ENCODE measurements around the gene TMCC1. TPM values are rescaled to one million over a fixed set of nuclear protein-coding genes. Genes with fewer than 3 reads are reported as not detected.

TMCC1 gene
- total RNA-seq, 2 experiments from 2014 or later, result 13.6 to 14.3 TPM

DNA sequence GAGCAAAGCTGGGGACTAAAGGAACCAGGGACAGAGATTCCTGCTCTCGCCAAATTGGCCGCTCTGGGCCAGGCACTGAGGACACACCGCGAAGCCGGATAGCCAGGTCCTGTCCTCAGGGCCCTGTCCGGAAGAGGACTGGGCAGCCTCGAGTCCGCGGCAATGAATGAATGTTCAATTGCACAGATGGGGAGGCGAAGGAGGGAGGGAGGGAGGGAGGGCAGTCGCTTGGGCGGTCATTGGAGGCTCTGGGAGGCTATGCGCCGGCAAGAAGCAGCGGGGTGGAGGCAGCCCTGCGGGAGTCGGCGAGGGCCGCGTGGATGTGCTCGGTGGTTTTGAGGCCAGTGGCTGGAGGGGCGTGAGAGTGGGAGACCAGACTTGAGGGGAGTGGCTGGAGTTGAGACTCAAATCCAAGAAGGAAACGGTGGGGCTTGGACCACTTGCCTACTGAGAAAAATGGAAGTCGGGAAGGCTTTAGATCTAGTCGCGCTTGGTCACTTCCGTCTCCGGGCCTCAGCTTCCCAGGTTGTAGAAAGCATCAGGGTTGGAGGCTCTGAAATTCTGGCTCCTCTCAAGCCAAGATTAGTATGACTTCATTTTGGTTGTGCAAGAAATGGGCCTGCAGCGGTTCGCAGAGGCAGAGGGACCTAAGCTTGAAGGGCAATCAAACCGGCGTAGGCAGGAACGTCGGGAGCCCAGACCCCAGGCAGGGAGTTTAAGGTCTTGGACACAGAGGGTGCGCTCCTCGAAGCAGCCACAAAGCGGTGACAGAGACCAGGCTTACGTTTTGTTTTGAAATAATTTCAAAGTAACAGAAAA, 266.0 kb downstream of the TMCC1 start:
- Mint-ChIP-seq H3K27me3 (ENCODE audit: low read depth) (no peaks in the 10 kb centered on the region), H3K27ac (peak overlapping the region; percentile 65), H3K9me3 (no peaks in the 10 kb centered on the region), H3K4me3 (peak overlapping the region; percentile 92), H3K4me1 (ENCODE audit: low read depth) (peaks cover 10% of the 10 kb centered on the region), H3K36me3 (ENCODE audit: low read depth) (no peaks in the 10 kb centered on the region)
- peak; percentile 83 for DNase-seq
- CTCF ChIA-PET, result interaction anchor here (0.5 to 2.9 kb wide), 18 partner anchors 10 to 379 kb away, joined by 3 to 15 read pairs (median 4); no protein-coding TSS in a partner anchor
- intact Hi-C loops (cut with micrococcal nuclease), result loop anchor here (1.0 to 5.0 kb wide), 8 partner anchors 137 to 485 kb away; partner anchors contain the start of gene IFT122

DNA sequence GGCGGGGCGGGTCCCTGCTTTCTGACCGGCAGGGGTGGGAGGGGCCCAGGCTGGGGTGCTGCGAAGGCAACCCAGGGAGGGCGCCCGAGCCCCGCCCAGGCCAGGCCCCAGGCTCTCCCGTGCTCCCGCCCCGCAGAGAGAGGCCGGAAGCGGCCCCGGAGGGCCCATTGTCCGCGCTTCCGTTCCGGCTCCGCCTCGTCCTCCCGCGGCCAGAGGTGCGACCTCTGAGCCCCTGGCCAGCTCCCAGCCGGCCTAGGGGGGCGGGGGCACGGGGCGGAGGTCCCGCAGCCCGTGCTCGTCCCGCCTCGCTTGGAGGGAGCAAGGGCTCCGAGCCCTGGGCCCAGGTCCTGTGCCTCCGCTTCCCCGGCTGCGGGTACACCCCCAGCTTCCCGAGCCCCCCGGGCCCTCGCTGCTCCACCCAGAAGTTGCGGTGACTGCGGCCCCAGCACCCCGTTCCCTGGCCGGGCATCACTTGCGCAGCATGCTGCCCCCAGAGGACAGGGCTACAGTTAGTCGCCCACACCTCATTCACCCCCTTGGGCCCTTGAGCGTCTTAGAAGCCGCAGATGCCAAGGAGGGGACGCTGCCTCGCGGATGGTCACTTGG, 266.7 kb downstream of the TMCC1 start:
- H3K27me3 Mint-ChIP-seq (ENCODE audit: low read depth), result no peaks in the 10 kb centered on the region
- H3K27ac Mint-ChIP-seq, result no peak overlapping the region
- H3K9me3 Mint-ChIP-seq, result no peaks in the 10 kb centered on the region
- peak; percentile 78 for DNase-seq
- H3K4me1 Mint-ChIP-seq (ENCODE audit: low read depth), result peaks cover 10% of the 10 kb centered on the region
- CTCF ChIA-PET, result interaction anchor here (0.7 to 2.9 kb wide), 7 partner anchors 10 to 307 kb away, joined by 3 to 15 read pairs (median 4); no protein-coding TSS in a partner anchor
- peak overlapping the region; percentile 92 for H3K4me3 Mint-ChIP-seq
- no peaks in the 10 kb centered on the region for H3K36me3 Mint-ChIP-seq (ENCODE audit: low read depth)
- intact Hi-C loops (cut with micrococcal nuclease), result loop anchor here (1.0 to 5.0 kb wide), 5 partner anchors 20 to 485 kb away; partner anchors contain the start of genes IFT122 and TMCC1

DNA sequence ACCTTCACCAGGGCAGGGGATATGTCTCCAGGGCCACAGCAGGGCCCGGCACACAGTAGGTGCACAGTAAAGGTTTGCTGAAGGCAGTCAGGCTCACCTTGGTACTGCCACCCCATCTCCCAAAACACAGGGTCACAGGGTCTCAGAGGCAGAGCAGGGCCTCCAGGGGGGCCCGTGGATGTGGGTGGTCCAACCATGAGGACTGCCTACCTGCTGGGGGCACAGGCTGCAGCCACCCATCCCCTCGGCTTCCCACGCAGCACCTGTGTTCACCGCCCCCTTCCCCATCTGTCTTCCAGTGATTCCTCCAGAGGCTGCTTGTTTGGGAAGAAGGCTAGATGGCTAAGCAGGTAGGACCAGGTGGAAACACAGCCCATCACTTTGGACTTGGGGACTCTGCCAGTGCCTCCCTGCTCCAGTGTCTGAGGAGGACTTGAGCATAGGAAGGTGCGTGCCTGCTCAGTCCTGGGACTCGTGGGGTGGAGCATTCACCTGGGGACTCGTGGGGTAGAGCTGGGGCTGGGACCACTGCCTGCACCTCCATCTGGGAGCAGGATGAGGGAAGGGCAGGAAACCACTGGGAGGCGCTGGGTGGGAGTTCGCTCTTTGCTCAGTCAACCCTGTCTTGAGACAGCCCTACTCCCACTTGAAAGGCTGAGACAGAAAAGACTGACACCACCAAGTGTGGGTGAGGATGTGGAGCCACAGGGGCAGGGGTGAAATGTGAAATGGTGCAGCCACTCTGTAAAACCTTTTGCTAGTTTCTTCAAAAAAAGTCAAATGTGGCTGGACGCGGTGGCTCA, 268.2 kb downstream of the TMCC1 start:
- no peak overlapping the region for H3K27ac Mint-ChIP-seq
- intact Hi-C loops (cut with micrococcal nuclease), result loop anchor here (5.0 kb wide), 2 partner anchors 472 to 487 kb away; no protein-coding TSS in a partner anchor
- CTCF ChIA-PET, result no interaction called here
- H3K27me3 Mint-ChIP-seq (ENCODE audit: low read depth), result no peaks in the 10 kb centered on the region
- peak overlapping the region; percentile 2 for H3K4me3 Mint-ChIP-seq
- no peaks in the 10 kb centered on the region for H3K9me3 Mint-ChIP-seq
- DNase-seq, result no peak
- no peaks in the 10 kb centered on the region for H3K36me3 Mint-ChIP-seq (ENCODE audit: low read depth)
- peaks cover 10% of the 10 kb centered on the region for H3K4me1 Mint-ChIP-seq (ENCODE audit: low read depth)

DNA sequence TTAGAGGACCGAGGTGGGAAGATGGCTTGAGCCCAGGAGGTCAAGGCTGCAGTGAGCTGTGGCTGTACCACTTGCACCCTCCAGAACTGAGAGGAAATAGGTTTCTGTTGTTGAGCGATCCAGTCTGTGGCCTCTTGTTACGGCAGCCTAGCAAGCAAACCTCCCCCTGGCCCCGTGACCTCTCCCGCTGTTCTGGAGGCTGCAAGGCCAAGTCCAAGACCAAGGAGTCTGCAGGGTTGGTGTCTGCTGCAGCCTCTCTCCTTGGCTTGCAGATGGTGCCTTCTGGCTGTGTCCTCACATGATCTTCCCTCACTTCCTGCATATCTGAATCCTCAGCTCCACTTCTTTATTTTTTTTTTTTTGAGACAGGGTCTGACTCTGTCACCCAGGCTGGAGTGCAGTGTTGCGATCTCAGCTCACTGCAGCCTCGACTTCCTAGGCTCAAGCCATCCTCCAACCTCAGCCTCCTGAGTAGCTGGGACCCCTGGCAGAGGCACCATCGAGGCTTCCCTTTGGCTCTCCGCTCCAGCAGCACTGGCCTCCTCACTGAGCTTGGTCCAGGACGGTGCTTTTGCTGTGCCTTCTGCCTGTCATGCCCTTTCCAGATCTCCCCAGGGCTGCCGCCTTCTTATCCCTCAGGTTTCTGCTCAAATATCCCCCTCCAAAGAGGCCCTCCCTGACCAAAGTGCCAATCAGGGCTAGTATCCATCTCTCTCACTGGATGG, 269.0 kb downstream of the TMCC1 start:
- CTCF ChIA-PET, result interaction anchor here (0.7 kb wide), 1 partner anchor 58 kb away, joined by 3 read pairs; no protein-coding TSS in a partner anchor
- intact Hi-C loops (cut with micrococcal nuclease), result loop anchor here (5.0 kb wide), 2 partner anchors 473 to 488 kb away; no protein-coding TSS in a partner anchor
- Mint-ChIP-seq H3K4me1 (ENCODE audit: low read depth) (peaks cover 10% of the 10 kb centered on the region), H3K9me3 (no peaks in the 10 kb centered on the region), H3K27me3 (ENCODE audit: low read depth) (no peaks in the 10 kb centered on the region), H3K36me3 (ENCODE audit: low read depth) (no peaks in the 10 kb centered on the region), H3K27ac (no peak overlapping the region), H3K4me3 (no peak overlapping the region)
- DNase-seq, result no peak

DNA sequence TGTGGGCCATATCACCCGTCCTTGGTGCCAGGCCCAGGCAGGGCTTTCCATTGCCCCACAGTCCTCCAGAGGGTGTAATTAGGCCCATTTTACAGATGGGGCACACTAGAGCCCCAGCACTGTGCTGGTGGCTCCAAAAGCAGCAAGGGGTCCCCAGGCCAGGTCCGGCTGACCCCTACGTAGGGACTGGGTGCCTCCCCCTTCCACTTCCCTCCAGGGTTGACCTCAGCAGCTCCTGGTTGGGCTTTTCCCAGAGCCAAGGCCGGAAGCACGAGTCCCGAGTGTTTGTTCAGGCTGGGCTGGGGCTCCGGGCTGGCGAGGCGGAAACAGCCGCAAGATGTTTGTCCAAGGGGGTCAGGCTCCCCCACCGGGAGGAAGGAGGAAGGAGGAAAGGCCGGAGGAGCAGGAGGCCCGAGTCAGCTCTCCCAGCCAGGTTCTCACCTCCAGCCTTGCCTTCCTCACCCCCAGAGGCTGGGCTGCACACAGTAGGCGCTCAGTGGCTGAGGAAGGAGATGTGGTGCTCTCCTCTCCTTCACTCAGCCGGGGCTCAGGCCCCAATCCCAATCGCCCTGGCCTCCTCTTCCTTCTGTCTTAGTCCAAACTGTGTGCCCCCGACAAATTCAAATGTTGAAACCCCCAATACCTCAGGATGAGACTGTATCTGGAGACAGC, 269.9 kb downstream of the TMCC1 start:
- Mint-ChIP-seq H3K36me3 (ENCODE audit: low read depth) (no peaks in the 10 kb centered on the region), H3K27me3 (ENCODE audit: low read depth) (no peaks in the 10 kb centered on the region), H3K9me3 (no peaks in the 10 kb centered on the region), H3K27ac (no peak overlapping the region), H3K4me1 (ENCODE audit: low read depth) (peaks cover 12% of the 10 kb centered on the region), H3K4me3 (no peak overlapping the region)
- intact Hi-C loops (cut with micrococcal nuclease), result no loop called here
- DNase-seq, result no peak
- CTCF ChIA-PET, result interaction anchor here (0.7 kb wide), 1 partner anchor 57 kb away, joined by 3 read pairs; no protein-coding TSS in a partner anchor

DNA sequence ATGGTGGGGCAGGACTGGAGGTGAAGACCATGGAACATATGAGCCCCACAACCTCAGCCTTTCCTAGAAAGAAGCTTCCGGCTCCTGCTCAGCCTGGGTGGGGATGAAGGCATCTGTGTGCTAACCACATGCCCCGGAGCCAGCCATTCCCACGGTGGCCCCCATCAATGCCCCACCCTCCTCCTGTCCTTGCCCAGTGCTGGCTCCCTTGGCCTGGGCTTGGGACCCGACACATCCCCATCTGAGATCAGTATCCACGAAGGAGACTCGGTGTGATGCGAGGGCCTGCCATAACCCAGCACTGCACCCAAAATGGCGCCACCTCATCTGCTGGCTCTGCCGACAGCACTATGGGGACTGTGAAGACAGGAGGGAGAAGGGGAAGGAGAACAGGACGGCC, 270.6 kb downstream of the TMCC1 start:
- intact Hi-C loops (cut with micrococcal nuclease), result no loop called here
- CTCF ChIA-PET, result interaction anchor here (0.7 kb wide), 1 partner anchor 65 kb away, joined by 3 read pairs; no protein-coding TSS in a partner anchor
- Mint-ChIP-seq H3K27ac (no peak overlapping the region), H3K36me3 (ENCODE audit: low read depth) (no peaks in the 10 kb centered on the region), H3K9me3 (no peaks in the 10 kb centered on the region), H3K4me3 (no peak overlapping the region), H3K27me3 (ENCODE audit: low read depth) (no peaks in the 10 kb centered on the region), H3K4me1 (ENCODE audit: low read depth) (peaks cover 10% of the 10 kb centered on the region)
- no peak for DNase-seq

DNA sequence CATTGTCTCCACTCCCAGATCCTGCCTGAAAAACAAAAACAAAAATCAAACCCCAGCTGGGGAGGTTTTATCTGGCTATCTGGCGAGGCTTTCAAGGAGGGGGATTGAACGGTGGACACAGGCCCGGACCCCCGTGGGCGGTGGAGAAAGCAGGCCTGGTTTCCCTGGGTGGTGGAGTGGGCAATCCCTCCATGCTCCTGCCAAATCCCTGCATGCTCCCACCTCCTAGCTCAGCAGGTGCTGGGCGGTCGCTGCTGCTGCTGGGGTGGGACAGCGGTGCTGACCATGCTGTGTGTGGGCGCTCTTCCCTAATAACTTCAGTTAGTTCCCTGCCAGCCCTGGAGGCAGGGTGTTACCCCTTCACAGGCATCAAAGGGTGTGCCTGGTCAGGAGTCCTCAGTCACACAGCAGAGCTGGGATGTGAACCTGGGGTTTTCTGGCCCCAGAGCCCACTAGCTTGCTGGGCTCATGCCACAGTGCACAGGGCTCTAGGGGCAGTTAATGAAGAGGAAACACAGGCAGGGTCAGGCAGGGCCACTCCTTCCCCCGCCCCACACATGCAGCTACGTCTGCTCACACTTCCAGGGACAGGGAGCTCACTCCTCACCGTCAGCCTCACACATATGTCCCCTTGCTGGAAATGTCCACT, 271.2 kb downstream of the TMCC1 start:
- CTCF ChIA-PET, result interaction anchor here (0.7 kb wide), 1 partner anchor 66 kb away, joined by 3 read pairs; no protein-coding TSS in a partner anchor
- Mint-ChIP-seq H3K27me3 (ENCODE audit: low read depth) (no peaks in the 10 kb centered on the region), H3K36me3 (ENCODE audit: low read depth) (no peaks in the 10 kb centered on the region), H3K27ac (no peak overlapping the region), H3K4me1 (ENCODE audit: low read depth) (peaks cover 8% of the 10 kb centered on the region), H3K9me3 (no peaks in the 10 kb centered on the region), H3K4me3 (no peak overlapping the region)
- intact Hi-C loops (cut with micrococcal nuclease), result no loop called here
- no peak for DNase-seq

DNA sequence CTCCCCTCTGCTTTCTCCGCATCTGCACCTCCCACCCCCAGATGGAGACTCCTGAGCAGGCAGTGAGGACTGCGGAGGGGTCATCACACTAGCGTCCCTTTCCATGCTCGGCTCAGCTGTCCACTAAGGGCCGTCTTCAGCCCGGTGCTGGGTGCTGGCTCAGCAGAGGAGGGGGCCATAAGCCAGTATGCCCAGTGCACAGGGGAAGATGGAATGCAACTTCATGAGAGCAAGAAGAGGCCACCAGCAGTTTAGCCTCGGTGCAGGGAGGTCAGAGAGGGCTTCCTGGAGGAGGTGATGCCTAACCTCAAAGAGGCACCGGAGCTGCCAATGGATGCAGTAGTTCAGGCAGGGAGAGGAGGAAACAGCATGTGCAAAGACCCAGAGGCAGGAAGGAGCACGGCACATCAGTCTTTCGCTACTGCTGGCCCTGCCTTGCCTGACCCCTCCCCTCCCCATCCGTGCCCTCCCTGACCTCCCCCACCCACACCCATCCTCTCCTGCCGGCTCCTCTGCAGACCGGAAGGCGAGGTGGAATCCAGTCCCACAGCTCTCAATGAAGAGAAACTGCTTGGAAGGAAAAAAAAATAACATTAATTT, 271.8 kb downstream of the TMCC1 start:
- no peaks in the 10 kb centered on the region for H3K27me3 Mint-ChIP-seq (ENCODE audit: low read depth)
- CTCF ChIA-PET, result interaction anchor here (0.6 kb wide), 1 partner anchor 368 kb away, joined by 3 read pairs; no protein-coding TSS in a partner anchor
- no peaks in the 10 kb centered on the region for H3K9me3 Mint-ChIP-seq
- DNase-seq, result no peak
- intact Hi-C loops (cut with micrococcal nuclease), result no loop called here
- H3K4me3 Mint-ChIP-seq, result no peak overlapping the region
- no peak overlapping the region for H3K27ac Mint-ChIP-seq
- H3K4me1 Mint-ChIP-seq (ENCODE audit: low read depth), result peaks cover 8% of the 10 kb centered on the region
- no peaks in the 10 kb centered on the region for H3K36me3 Mint-ChIP-seq (ENCODE audit: low read depth)

DNA sequence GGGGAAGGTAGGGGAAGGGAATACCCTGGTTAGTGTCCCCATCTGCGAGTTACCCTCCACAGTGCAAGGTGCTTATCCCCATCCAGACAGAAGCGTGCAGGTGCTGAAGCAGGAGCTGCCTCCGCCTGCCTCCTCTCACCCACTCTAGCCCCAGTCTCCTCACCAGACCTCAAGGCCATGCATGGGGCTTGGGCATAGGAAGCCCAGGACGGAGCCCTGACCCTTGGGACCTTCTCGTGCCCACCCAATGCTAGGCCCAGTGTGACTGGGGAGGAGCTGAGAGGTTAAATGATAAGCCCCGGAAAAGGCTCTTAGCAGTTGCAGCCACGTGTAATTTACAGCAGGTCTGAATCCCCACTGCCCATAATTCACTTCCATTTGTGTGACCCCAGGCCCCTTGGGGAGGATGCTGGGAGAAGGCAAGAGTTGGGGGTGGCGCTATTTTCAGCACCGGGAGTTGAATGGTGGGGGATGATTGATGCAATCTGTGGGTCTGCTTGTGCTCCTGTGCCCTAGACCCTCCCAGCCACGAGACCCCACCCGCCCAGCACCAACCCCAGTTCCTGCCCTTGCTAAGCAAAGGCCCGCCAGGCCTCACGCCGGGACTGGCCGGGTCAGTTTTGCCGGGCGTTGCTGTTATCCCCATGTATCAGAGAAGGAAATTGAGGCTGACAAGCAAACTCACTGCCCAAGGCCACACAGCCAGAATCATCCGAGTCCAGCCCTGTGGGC, 272.5 kb downstream of the TMCC1 start:
- peaks cover 4% of the 10 kb centered on the region for H3K4me1 Mint-ChIP-seq (ENCODE audit: low read depth)
- intact Hi-C loops (cut with micrococcal nuclease), result no loop called here
- H3K27ac Mint-ChIP-seq, result no peak overlapping the region
- no peak overlapping the region for H3K4me3 Mint-ChIP-seq
- CTCF ChIA-PET, result interaction anchor here (0.6 kb wide), 1 partner anchor 368 kb away, joined by 3 read pairs; no protein-coding TSS in a partner anchor
- no peaks in the 10 kb centered on the region for H3K9me3 Mint-ChIP-seq
- H3K27me3 Mint-ChIP-seq (ENCODE audit: low read depth), result no peaks in the 10 kb centered on the region
- H3K36me3 Mint-ChIP-seq (ENCODE audit: low read depth), result no peaks in the 10 kb centered on the region
- no peak for DNase-seq

DNA sequence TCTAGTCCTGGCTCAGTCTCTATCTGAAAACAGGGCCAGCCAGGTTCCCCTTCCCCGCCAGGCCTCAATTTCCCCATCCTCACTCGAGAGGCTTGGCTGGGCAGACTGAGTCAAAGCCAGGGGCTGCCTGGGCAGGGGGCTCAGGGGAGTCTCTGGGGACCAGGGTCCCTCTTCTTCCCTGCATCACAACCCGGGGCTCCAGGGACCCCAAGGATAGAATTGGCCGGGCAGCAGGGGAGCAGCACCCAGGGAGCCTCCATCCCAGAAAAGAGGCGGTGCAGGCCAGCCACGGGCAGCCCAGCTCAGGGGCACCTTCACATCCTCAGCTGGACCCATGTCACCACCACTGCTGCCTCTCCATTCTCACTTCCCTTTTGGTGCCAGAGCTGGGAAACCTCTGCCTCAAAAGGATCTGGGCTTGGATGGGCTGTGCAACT, 273.8 kb downstream of the TMCC1 start:
- H3K36me3 Mint-ChIP-seq (ENCODE audit: low read depth), result no peaks in the 10 kb centered on the region
- intact Hi-C loops (cut with micrococcal nuclease), result no loop called here
- H3K27me3 Mint-ChIP-seq (ENCODE audit: low read depth), result no peaks in the 10 kb centered on the region
- no peak for DNase-seq
- CTCF ChIA-PET, result no interaction called here
- peaks cover 4% of the 10 kb centered on the region for H3K4me1 Mint-ChIP-seq (ENCODE audit: low read depth)
- no peak overlapping the region for H3K27ac Mint-ChIP-seq
- no peak overlapping the region for H3K4me3 Mint-ChIP-seq
- no peaks in the 10 kb centered on the region for H3K9me3 Mint-ChIP-seq
